Hepatocyte (in vitro differentiated cells): Measurements from ENCODE around the gene C3orf22. TPM values are rescaled to one million over a fixed set of nuclear protein-coding genes. Genes with fewer than 3 reads are reported as not detected.

Source experiments
- DNase-seq: peaks from one replicate; pipeline ENCODE4 v3.0.0-alpha.2; 2016; ENCODE audit warnings: low spot score
- H2AFZ ChIP-seq: fragments of 200-600 bp; sonication (generic); 2 replicates; pipeline ENCODE4 v1.6.0; 2016; ENCODE audit warnings: antibody characterized with exemption, mild to moderate bottlenecking
- H3K27ac ChIP-seq: fragments of 200-600 bp; sonication (generic); 2 replicates; pipeline ENCODE4 v1.5.1; 2016; ENCODE audit warnings: mild to moderate bottlenecking
- H3K27me3 ChIP-seq: fragments of 200-600 bp; sonication (generic); 2 replicates; pipeline ENCODE4 v1.6.1; 2016
- H3K36me3 ChIP-seq: fragments of 200-600 bp; sonication (generic); replicated peaks from 2 replicates; pipeline ENCODE4 v1.5.1; 2016; ENCODE audit warnings: low read depth; ENCODE audit not compliant: insufficient read depth
- H3K4me1 ChIP-seq: fragments of 200-600 bp; sonication (generic); 2 replicates; pipeline ENCODE4 v1.5.1; 2016; ENCODE audit warnings: mild to moderate bottlenecking, moderate library complexity; ENCODE audit not compliant: insufficient read depth
- H3K4me2 ChIP-seq: fragments of 200-600 bp; sonication (generic); 2 replicates; pipeline ENCODE4 v1.6.0; 2016
- H3K4me3 ChIP-seq: fragments of 200-600 bp; sonication (generic); 2 replicates; pipeline ENCODE4 v1.5.1; 2016; ENCODE audit warnings: mild to moderate bottlenecking
- H3K79me2 ChIP-seq: fragments of 200-600 bp; sonication (generic); 2 replicates; pipeline ENCODE4 v1.6.0; 2017; ENCODE audit warnings: mild to moderate bottlenecking
- H3K9me2 ChIP-seq: fragments of 200-600 bp; sonication (generic); replicated peaks from 2 replicates; pipeline ENCODE4 v1.6.0; 2017; ENCODE audit warnings: mild to moderate bottlenecking; ENCODE audit not compliant: insufficient read depth
- H3K9me3 ChIP-seq: fragments of 200-600 bp; sonication (generic); 2 replicates; pipeline ENCODE4 v1.5.1; 2016; ENCODE audit warnings: low read depth, mild to moderate bottlenecking
- H4K20me1 ChIP-seq: fragments of 200-600 bp; sonication (generic); 2 replicates; pipeline ENCODE4 v1.6.0; 2016; ENCODE audit warnings: mild to moderate bottlenecking; ENCODE audit not compliant: insufficient read depth, poor library complexity, severe bottlenecking
- CTCF ChIP-seq: fragments of 200-600 bp; sonication (generic); IDR thresholded peaks from 2 replicates; pipeline ENCODE4 v1.5.1; 2016; ENCODE audit warnings: antibody characterized with exemption, mild to moderate bottlenecking; ENCODE audit not compliant: poor library complexity
- EZH2 ChIP-seq: fragments of 200-600 bp; sonication (generic); IDR thresholded peaks from 2 replicates; pipeline ENCODE4 v1.6.1; 2016; ENCODE audit warnings: antibody characterized with exemption, mild to moderate bottlenecking, borderline replicate concordance
- EZH2phosphoT487 ChIP-seq: fragments of 200-600 bp; sonication (generic); IDR thresholded peaks from one replicate; pipeline ENCODE4 v1.6.1; 2018; ENCODE audit warnings: antibody characterized with exemption, mild to moderate bottlenecking, low read depth, moderate library complexity; ENCODE audit not compliant: unreplicated experiment, severe bottlenecking
- WGBS: methylation state at CpG from one replicate; pipeline ENCODE4 v1.1.6; 2016; ENCODE audit warnings: low lambda C conversion rate; ENCODE audit errors: missing lambda C conversion rate; 5-methylcytosine and 5-hydroxymethylcytosine counted together
- polyA plus RNA-seq: library from polyadenylated mRNA; unstranded; fragments of >200 nt; fragmentation: Nextera tagmentation; extraction: Ambion mirVana; gene quantifications from 2 replicates; pipeline ENCODE4 v1.2.1, GENCODE V29; 2016
- total RNA-seq: library from RNA; depleted of rRNA; stranded (reverse); fragments of >200 nt; gene quantifications from 2 replicates; pipeline ENCODE4 v1.2.3, GENCODE V29; 2014

Gene C3orf22
- total and polyA plus RNA-seq, 2 experiments from 2014 or later = not detected

GRCh38 chr3:126546013-126546412 is 12.7 kb downstream of the C3orf22 start:
- TF ChIP-seq EZH2phosphoT487 (no peak), EZH2 (no peak), CTCF (no peak)
- Histone ChIP-seq H3K9me2 (no peaks in the 10 kb centered on the region), H3K27me3 (no peaks in the 10 kb centered on the region), H3K27ac (no peak overlapping the region), H4K20me1 (no peaks in the 10 kb centered on the region), H3K79me2 (no peaks in the 10 kb centered on the region), H3K36me3 (no peaks in the 10 kb centered on the region), H3K9me3 (no peaks in the 10 kb centered on the region), H2AFZ (no peak overlapping the region), H3K4me2 (no peak overlapping the region), H3K4me3 (no peak overlapping the region), H3K4me1 (no peaks in the 10 kb centered on the region)
- WGBS = 93% methylated on average over 6 of the region's 6 CpGs
- no peak for DNase-seq

GRCh38 chr3:126545544-126545943 is 13.2 kb downstream of the C3orf22 start:
- H3K27me3 ChIP-seq = no peaks in the 10 kb centered on the region
- H3K9me2 ChIP-seq = no peaks in the 10 kb centered on the region
- no peaks in the 10 kb centered on the region for H3K79me2 ChIP-seq
- no peak overlapping the region for H3K4me3 ChIP-seq
- no peak overlapping the region for H3K27ac ChIP-seq
- H3K9me3 ChIP-seq = no peaks in the 10 kb centered on the region
- no peaks in the 10 kb centered on the region for H4K20me1 ChIP-seq
- no peak overlapping the region for H3K4me2 ChIP-seq
- H3K4me1 ChIP-seq = no peaks in the 10 kb centered on the region
- no peak overlapping the region for H2AFZ ChIP-seq
- WGBS = 85% methylated on average over 5 of the region's 5 CpGs
- DNase-seq = no peak
- no peaks in the 10 kb centered on the region for H3K36me3 ChIP-seq
- TF ChIP-seq CTCF = no peak
- no peak for TF ChIP-seq EZH2
- no peak for TF ChIP-seq EZH2phosphoT487

- Histone ChIP-seq H3K4me1 (no peaks in the 10 kb centered on the region), H3K27ac (no peak overlapping the region), H3K4me2 (no peak overlapping the region), H3K9me3 (no peaks in the 10 kb centered on the region), H3K36me3 (no peaks in the 10 kb centered on the region), H3K27me3 (no peaks in the 10 kb centered on the region), H3K79me2 (no peaks in the 10 kb centered on the region), H4K20me1 (no peaks in the 10 kb centered on the region), H2AFZ (no peak overlapping the region), H3K4me3 (no peak overlapping the region), H3K9me2 (no peaks in the 10 kb centered on the region)
- 81% methylated on average over 7 of the region's 7 CpGs for WGBS
- DNase-seq = no peak
- TF ChIP-seq EZH2phosphoT487 (no peak), CTCF (no peak), EZH2 (no peak)
Measured at GRCh38 chr3:126544596-126545281, 14.0 kb downstream of the C3orf22 start.
